Hepatocyte (in vitro differentiated cells): ENCODE measurements around the gene HTR1D.
"Not testable (repeated sequence)": the region's sequence is repeated elsewhere in the genome, so short reads cannot be mapped to it uniquely, and the experiment has no call there.

ENCODE experiments used
- EZH2phosphoT487 ChIP-seq: fragments of 200-600 bp; sonication (generic); IDR thresholded peaks from one replicate; pipeline ENCODE4 v1.6.1; 2018; ENCODE audit warnings: antibody characterized with exemption, mild to moderate bottlenecking, low read depth, moderate library complexity; ENCODE audit not compliant: unreplicated experiment, severe bottlenecking
- TF ChIP-seq, protein P1 (sequence below): fragments of 200-600 bp; sonication (generic); IDR thresholded peaks from 2 replicates; pipeline ENCODE4 v1.5.1; 2016; ENCODE audit warnings: antibody characterized with exemption, mild to moderate bottlenecking; ENCODE audit not compliant: poor library complexity

DNA sequence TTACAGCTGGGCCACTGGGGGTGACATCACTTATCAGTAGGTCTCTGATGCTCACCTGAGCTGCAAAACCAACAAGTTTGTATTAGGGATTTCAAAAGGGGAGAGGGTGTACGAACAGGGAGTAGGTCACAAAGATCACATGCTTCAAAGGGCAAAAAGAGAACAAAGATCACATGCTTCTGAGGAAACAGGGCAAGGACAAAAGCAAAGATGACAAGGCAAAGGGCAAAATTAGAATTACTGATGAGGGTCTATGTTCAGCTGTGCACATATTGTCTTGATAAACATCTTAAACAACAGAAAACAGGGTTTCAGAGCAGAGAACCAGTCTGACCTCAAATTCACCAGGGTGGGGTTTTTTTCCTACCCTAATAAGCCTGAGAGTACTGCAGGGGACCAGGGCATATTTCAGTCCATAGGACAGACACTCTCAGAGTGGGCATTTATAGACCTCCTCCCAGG, 6.2 kb upstream of the HTR1D start:
- not testable (repeated sequence) for TF ChIP-seq EZH2phosphoT487
- TF ChIP-seq, protein P1, sequence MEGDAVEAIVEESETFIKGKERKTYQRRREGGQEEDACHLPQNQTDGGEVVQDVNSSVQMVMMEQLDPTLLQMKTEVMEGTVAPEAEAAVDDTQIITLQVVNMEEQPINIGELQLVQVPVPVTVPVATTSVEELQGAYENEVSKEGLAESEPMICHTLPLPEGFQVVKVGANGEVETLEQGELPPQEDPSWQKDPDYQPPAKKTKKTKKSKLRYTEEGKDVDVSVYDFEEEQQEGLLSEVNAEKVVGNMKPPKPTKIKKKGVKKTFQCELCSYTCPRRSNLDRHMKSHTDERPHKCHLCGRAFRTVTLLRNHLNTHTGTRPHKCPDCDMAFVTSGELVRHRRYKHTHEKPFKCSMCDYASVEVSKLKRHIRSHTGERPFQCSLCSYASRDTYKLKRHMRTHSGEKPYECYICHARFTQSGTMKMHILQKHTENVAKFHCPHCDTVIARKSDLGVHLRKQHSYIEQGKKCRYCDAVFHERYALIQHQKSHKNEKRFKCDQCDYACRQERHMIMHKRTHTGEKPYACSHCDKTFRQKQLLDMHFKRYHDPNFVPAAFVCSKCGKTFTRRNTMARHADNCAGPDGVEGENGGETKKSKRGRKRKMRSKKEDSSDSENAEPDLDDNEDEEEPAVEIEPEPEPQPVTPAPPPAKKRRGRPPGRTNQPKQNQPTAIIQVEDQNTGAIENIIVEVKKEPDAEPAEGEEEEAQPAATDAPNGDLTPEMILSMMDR = not testable (repeated sequence)
